ENCODE data around the gene DONSON.

The DONSON gene

GRCh38 chr21:33552999-33553598 lies 35.4 kb downstream of the DONSON start:
- H3K9me3 ChIP-seq (ENCODE audit: control insufficient read depth, insufficient read depth, low read length) = no peaks in the 10 kb centered on the region
- H3K36me3 ChIP-seq (ENCODE audit: insufficient read depth, low read length) = peaks cover 65% of the 10 kb centered on the region
- no peaks in the 10 kb centered on the region for H3K4me1 ChIP-seq (ENCODE audit: insufficient read depth, low read length)
- no peak overlapping the region for H3K9ac ChIP-seq (ENCODE audit: low read depth, low read length)

DNA sequence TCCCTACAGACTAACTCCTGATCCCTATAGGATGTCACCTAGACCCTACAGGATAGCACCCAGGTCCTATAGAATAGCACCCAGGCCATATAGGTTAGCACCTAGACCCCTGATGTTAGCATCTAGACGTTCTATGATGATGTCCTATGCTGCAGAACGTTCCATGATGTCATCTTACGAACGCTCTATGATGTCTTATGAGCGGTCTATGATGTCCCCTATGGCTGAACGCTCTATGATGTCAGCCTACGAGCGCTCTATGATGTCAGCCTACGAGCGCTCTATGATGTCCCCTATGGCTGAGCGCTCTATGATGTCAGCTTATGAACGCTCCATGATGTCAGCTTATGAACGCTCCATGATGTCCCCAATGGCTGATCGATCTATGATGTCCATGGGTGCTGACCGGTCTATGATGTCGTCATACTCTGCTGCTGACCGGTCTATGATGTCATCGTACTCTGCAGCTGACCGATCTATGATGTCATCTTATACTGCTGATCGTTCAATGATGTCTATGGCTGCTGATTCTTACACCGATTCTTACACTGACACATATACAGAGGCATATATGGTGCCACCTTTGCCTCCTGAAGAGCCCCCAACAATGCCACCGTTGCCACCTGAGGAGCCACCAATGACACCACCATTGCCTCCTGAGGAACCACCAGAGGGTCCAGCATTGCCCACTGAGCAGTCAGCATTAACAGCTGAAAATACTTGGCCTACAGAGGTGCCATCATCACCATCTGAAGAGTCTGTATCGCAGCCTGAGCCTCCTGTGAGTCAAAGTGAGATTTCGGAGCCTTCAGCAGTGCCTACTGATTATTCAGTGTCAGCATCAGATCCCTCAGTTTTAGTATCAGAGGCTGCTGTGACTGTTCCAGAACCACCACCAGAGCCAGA lies 36.1 kb downstream of the DONSON start:
- peaks cover 58% of the 10 kb centered on the region for H3K36me3 ChIP-seq (ENCODE audit: insufficient read depth, low read length)
- H3K9ac ChIP-seq (ENCODE audit: low read depth, low read length) = no peak overlapping the region
- H3K4me1 ChIP-seq (ENCODE audit: insufficient read depth, low read length) = no peaks in the 10 kb centered on the region
- no peaks in the 10 kb centered on the region for H3K9me3 ChIP-seq (ENCODE audit: control insufficient read depth, insufficient read depth, low read length)

- Histone ChIP-seq H3K4me1 (ENCODE audit: insufficient read depth, low read length) (no peaks in the 10 kb centered on the region), H3K36me3 (ENCODE audit: insufficient read depth, low read length) (peaks cover 51% of the 10 kb centered on the region), H3K9me3 (ENCODE audit: control insufficient read depth, insufficient read depth, low read length) (no peaks in the 10 kb centered on the region), H3K9ac (ENCODE audit: low read depth, low read length) (no peak overlapping the region)
Measured at GRCh38 chr21:33551664-33552063, 36.8 kb downstream of the DONSON start.

DNA sequence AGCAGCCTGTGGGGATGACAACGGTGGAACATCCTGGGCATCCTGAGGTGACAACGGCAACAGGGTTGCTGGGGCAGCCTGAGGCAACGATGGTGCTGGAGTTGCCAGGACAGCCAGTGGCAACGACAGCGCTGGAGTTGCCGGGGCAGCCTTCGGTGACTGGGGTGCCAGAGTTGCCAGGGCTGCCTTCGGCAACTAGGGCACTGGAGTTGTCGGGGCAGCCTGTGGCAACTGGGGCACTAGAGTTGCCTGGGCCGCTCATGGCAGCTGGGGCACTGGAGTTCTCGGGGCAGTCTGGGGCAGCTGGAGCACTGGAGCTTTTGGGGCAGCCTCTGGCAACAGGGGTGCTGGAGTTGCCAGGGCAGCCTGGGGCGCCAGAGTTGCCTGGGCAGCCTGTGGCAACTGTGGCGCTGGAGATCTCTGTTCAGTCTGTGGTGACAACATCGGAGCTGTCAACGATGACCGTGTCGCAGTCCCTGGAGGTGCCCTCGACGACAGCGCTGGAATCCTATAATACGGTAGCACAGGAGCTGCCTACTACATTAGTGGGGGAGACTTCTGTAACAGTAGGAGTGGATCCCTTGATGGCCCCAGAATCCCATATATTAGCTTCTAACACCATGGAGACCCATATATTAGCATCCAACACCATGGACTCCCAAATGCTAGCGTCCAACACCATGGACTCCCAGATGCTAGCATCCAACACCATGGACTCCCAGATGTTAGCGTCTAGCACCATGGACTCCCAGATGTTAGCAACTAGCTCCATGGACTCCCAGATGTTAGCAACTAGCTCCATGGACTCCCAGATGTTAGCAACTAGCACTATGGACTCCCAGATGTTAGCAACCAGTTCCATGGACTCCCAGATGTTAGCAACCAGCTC lies 37.5 kb downstream of the DONSON start:
- peaks cover 50% of the 10 kb centered on the region for H3K36me3 ChIP-seq (ENCODE audit: insufficient read depth, low read length)
- H3K4me1 ChIP-seq (ENCODE audit: insufficient read depth, low read length) = no peaks in the 10 kb centered on the region
- no peak overlapping the region for H3K9ac ChIP-seq (ENCODE audit: low read depth, low read length)
- no peaks in the 10 kb centered on the region for H3K9me3 ChIP-seq (ENCODE audit: control insufficient read depth, insufficient read depth, low read length)

GRCh38 chr21:33549848-33550771 lies 38.4 kb downstream of the DONSON start:
- Histone ChIP-seq H3K9me3 (ENCODE audit: control insufficient read depth, insufficient read depth, low read length) (no peaks in the 10 kb centered on the region), H3K36me3 (ENCODE audit: insufficient read depth, low read length) (peaks cover 48% of the 10 kb centered on the region), H3K9ac (ENCODE audit: low read depth, low read length) (no peak overlapping the region), H3K4me1 (ENCODE audit: insufficient read depth, low read length) (no peaks in the 10 kb centered on the region)

GRCh38 chr21:33546086-33546485 lies 42.4 kb downstream of the DONSON start:
- H3K9me3 ChIP-seq (ENCODE audit: control insufficient read depth, insufficient read depth, low read length) = no peaks in the 10 kb centered on the region
- no peaks in the 10 kb centered on the region for H3K4me1 ChIP-seq (ENCODE audit: insufficient read depth, low read length)
- no peak overlapping the region for H3K9ac ChIP-seq (ENCODE audit: low read depth, low read length)
- H3K36me3 ChIP-seq (ENCODE audit: insufficient read depth, low read length) = peaks cover 11% of the 10 kb centered on the region

DNA sequence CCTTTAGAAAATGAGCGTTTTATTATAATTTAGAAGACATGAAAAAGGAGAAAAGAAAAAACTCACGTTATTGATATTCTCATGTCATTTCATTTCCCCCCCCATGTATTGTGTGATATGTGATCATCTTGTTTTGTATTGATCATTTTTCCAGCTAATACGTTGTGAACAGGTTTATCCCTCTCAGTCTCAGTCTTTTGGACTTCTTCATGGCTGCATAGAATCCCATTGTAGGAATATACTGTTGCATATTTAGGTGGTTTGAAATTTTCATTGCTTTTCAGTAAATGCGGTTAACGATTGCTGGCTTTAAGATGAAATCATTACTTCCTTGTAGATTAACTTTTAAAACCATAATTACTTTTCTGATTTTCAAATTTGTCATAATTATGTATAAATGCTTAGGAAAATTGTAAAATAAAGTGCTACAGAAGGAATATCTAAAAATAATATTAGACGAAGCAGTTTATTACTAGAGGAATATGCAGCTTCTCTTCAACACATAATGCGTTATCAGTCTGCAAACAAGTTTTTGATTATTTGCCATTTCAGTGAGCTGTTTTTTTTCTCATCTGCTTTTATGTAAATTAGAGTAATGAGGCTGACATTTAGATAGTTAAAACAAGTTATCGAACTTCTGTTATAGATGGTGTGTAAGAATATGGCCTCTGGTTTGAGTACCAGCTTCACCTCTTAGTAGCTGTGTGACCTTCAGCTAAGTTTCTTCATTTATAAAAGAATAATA lies 43.9 kb downstream of the DONSON start:
- no peaks in the 10 kb centered on the region for H3K4me1 ChIP-seq (ENCODE audit: insufficient read depth, low read length)
- no peaks in the 10 kb centered on the region for H3K9me3 ChIP-seq (ENCODE audit: control insufficient read depth, insufficient read depth, low read length)
- peak overlapping the region; percentile 98 for H3K9ac ChIP-seq (ENCODE audit: low read depth, low read length)
- peaks cover 2% of the 10 kb centered on the region for H3K36me3 ChIP-seq (ENCODE audit: insufficient read depth, low read length)

GRCh38 chr21:33543505-33544129 lies 44.9 kb downstream of the DONSON start:
- no peaks in the 10 kb centered on the region for H3K4me1 ChIP-seq (ENCODE audit: insufficient read depth, low read length)
- H3K9ac ChIP-seq (ENCODE audit: low read depth, low read length) = peak overlapping the region; percentile 98
- H3K36me3 ChIP-seq (ENCODE audit: insufficient read depth, low read length) = no peaks in the 10 kb centered on the region
- H3K9me3 ChIP-seq (ENCODE audit: control insufficient read depth, insufficient read depth, low read length) = no peaks in the 10 kb centered on the region

GRCh38 chr21:33542640-33543504 lies 45.6 kb downstream of the DONSON start, which contains the start of gene SON:
SON (plus strand) TSS chr21:33543038; CDS start chr21:33543093, 55 bp downstream.
- Histone ChIP-seq H3K36me3 (ENCODE audit: insufficient read depth, low read length) (peaks cover 7% of the 10 kb centered on the region), H3K9me3 (ENCODE audit: control insufficient read depth, insufficient read depth, low read length) (no peaks in the 10 kb centered on the region), H3K4me1 (ENCODE audit: insufficient read depth, low read length) (no peaks in the 10 kb centered on the region), H3K9ac (ENCODE audit: low read depth, low read length) (peak within 1 kb of the TSS; percentile 98)

GRCh38 chr21:33541756-33542639 lies 46.5 kb downstream of the DONSON start, which contains the start of gene GART:
GART (minus strand) TSS chr21:33542117; CDS start chr21:33539315, 2,802 bp downstream.
- Histone ChIP-seq H3K36me3 (ENCODE audit: insufficient read depth, low read length) (peaks cover 16% of the 10 kb centered on the region), H3K9ac (ENCODE audit: low read depth, low read length) (peak within 1 kb of the TSS; percentile 98), H3K4me1 (ENCODE audit: insufficient read depth, low read length) (no peaks in the 10 kb centered on the region), H3K9me3 (ENCODE audit: control insufficient read depth, insufficient read depth, low read length) (no peaks in the 10 kb centered on the region)

DNA sequence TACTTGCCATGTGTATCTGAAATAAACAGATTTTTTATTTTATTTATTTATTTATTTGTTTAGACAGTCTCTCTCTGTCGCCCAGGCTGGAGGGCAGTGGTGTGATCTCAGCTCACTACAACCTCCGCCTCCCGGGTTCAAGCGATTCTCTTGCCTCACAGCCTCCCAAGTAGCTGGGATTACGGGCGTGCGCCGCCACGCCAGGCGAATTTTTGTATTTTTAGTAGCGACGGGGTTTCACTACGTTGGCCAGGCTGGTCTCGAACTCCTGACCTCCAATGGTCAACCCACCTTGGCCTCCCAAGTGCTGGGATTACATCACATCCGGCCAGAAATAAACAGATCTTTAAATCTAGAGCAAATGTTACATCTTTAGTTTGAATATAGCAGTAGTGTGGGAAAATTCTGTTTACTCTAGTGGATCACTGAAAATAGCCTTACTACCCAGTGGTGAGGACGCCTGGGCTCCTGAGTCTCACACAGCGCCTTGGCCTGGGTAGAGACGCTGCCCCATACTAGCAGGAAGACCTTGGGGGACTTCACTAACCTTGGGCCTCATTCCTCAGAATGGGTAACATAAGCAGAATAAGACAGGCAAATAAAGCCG lies 47.3 kb downstream of the DONSON start:
- Histone ChIP-seq H3K4me1 (ENCODE audit: insufficient read depth, low read length) (no peaks in the 10 kb centered on the region), H3K9ac (ENCODE audit: low read depth, low read length) (peak overlapping the region; percentile 98), H3K9me3 (ENCODE audit: control insufficient read depth, insufficient read depth, low read length) (no peaks in the 10 kb centered on the region), H3K36me3 (ENCODE audit: insufficient read depth, low read length) (peaks cover 22% of the 10 kb centered on the region)

Measured in ES-I3 (cell line).